Right ventricle myocardium superior (tissue), 1 donor: ENCODE measurements around the gene SDHA. TPM values are rescaled to one million over a fixed set of nuclear protein-coding genes. Genes with fewer than 3 reads are reported as not detected.
A peak's percentile ranks its signal among the peaks of the same experiment; 100 is the strongest.
"Not testable (repeated sequence)": the region's sequence is repeated elsewhere in the genome, so short reads cannot be mapped to it uniquely, and the experiment has no call there.

Experiments
- ATAC-seq: fragments of 200-7000 bp; cut with Tn5 transposase; one replicate; pipeline ENCODE4 v1.9.1; 2020; ENCODE audit warnings: mild to moderate bottlenecking; ENCODE audit not compliant: poor library complexity
- DNase-seq: peaks from one replicate; pipeline ENCODE4 v3.0.0-alpha.2; 2020
- intact Hi-C: fragments of 100-400 bp; cut with DNase I; formaldehyde crosslinking; loops from one replicate; pipeline ENCODE4 v1.11.2; 2022
- total RNA-seq: library from RNA; stranded (reverse); fragmentation: NEBNext Ultra II Directional; extraction: Animal tissue kit (Norgen Biotek cat#: 25700); gene quantifications from one replicate; pipeline ENCODE4 v1.2.1, GENCODE V29; 2021
- donor health status: DM: no; HTN: yes; CAD: no; lungs with severe emphysema.

The SDHA gene
- total RNA-seq, 1 donor from 2014 or later: 837 TPM

DNA sequence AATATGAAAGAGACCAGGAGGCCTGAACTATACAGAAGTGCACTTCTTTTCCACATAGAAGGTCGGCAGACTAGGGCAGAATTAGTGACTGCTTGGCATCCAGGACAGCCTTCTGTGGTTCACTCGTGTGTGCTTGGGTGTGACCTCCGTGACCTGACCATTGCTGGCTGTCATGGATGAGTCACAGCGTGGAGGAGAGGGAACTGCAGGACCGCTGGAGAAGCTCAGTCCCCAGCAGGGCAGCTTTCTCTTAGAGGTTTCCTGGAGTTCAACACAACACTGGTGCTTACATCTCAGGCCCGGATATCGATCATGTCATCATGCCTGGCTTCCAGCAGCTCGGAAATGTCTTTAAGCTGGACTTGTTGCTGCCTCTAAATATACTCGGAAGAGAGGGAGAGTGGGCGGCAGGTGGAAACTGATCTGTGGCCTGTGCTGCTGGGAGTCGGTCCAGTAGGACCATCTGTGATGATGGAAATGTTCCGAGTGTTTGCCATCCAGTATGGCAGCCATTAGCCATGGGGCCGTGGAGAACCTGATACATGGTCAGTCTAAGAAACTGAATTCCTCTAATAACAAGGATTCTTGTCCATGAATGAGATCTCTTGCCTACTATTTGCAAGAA lies 23.0 kb downstream of the SDHA start:
- DNase-seq, intact Hi-C loops: not testable (repeated sequence)
- ATAC-seq: peak; percentile 61

GRCh38 chr5:243683-244367 lies 25.7 kb downstream of the SDHA start:
- ATAC-seq, intact Hi-C loops, DNase-seq: not testable (repeated sequence)

DNA sequence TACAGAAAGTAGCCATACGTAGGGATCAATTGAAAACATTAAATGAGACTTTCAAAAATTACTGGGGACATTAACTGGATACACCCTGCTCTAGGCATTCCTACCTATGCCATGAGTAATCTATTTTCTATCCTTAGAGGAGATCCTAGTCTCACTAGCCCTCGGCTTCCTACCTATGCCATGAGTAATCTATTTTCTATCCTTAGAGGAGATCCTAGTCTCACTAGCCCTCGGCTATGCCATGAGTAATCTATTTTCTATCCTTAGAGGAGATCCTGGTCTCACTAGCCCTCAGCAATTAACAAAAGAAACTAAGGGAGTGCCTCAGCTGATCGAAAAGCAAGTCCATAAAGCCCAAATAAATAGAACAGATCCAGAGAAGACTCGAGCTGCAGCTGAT lies 27.6 kb downstream of the SDHA start:
- intact Hi-C loops, ATAC-seq, DNase-seq: not testable (repeated sequence)

- peak; percentile 39 for ATAC-seq
- intact Hi-C loops: not testable (repeated sequence)
These were observed 32.3 kb downstream of the SDHA start for GRCh38 chr5:250396-250795.

DNA sequence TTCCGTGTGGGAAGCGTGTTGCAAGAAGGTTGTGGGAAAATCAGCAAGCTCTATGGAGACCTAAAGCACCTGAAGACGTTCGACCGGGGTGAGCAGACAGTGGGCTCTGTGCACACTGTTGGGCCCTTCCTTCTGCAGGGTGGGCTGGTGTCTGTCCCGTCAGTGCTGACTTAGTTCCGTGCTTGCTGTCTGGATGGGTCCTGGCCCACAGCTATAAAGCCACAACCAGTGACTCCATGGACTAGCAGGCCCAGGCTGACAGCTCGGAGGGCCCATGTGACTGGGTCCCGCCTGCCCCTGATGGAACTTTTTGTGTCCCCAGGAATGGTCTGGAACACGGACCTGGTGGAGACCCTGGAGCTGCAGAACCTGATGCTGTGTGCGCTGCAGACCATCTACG lies 32.9 kb downstream of the SDHA start:
- intact Hi-C loops, DNase-seq: not testable (repeated sequence)
- peak; percentile 19 for ATAC-seq

More at GRCh38 chr5:250396-250795, 32.3 kb downstream of the SDHA start:
- DNase-seq: not testable (repeated sequence)

DNA sequence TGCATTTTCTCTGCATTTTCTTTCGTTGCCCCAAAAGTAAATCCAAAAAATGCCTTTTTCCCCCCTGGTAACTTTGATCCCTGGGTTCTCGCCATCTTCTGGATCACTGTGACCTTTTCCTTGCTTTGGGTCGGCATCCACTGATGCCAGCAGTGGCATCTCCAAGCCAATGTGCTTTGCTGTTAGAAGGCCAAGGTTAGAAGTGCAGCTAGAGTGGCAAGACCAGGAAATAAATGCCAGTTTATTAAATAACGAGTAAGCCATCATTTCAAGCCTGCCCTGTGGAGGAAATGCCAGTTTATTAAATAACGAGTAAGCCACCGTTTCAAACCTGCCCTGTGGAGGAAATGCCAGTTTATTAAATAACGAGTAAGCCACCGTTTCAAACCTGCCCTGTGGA lies 33.4 kb downstream of the SDHA start:
- ATAC-seq, intact Hi-C loops, DNase-seq: not testable (repeated sequence)

GRCh38 chr5:251975-252374 lies 33.9 kb downstream of the SDHA start:
- intact Hi-C loops, ATAC-seq, DNase-seq: not testable (repeated sequence)

GRCh38 chr5:252546-252945 lies 34.4 kb downstream of the SDHA start:
- DNase-seq: no peak
- intact Hi-C loops: no loop called here

DNA sequence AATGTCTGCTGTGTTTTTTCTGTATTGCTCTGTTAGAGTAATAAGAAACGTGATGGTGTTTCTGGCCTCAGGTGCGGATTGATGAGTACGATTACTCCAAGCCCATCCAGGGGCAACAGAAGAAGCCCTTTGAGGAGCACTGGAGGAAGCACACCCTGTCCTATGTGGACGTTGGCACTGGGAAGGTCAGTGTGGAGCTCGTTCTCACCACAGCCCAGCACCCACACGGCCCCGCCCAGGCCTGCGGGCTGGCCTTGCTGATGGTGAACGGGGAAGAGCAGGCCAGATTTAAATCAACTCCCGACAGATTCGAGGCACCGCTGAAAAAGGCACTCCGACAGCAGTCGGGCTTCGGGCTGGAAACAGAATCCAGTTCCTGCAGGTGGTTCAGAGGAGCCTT lies 36.2 kb downstream of the SDHA start:
- ATAC-seq, DNase-seq, intact Hi-C loops: not testable (repeated sequence)

More at GRCh38 chr5:252546-252945, 34.4 kb downstream of the SDHA start:
- ATAC-seq: no peak

DNA sequence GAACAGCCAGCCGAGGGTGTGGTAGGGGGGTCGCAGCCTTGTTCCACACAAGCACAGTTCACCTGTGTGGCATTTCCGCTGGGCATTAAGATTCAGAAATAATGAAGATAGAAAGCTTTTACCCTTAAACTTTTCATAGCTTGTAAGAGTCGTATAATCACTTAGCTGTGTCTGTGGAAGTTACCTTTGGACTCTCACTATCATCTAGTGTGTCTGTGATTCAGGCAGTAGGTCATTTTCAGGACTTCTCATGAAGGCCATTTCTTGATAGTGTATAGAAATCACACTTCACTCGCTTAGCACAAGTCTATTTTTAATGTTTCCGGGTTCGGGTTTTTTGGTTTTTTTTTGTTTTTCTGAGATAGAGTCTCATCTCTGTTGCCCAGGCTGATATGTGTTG lies 37.0 kb downstream of the SDHA start:
- intact Hi-C loops, DNase-seq, ATAC-seq: not testable (repeated sequence)

GRCh38 chr5:256347-256746 lies 38.2 kb downstream of the SDHA start:
- ATAC-seq: peak; percentile 93

DNA sequence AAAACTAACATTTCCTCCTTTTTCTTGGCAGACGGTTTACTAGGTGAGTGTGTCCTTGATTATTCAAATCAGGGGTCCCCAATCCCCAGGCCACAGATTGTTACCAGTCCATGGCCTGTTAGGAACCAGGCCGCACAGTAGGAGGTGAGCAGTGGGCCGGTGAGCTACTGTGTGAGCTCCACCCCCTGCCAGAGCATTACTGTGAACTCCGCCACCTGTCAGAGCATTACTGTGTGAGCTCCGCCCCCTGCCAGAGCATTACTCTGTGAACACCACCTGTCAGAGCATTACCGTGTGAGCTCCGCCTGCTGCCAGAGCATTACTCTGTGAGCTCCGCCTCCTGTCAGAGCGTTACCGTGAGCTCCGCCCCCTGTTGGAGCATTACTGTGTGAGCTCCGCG lies 39.0 kb downstream of the SDHA start:
- intact Hi-C loops: no loop called here
- peak; percentile 54 for ATAC-seq

More at GRCh38 chr5:256347-256746, 38.2 kb downstream of the SDHA start:
- DNase-seq: peak; percentile 63
- intact Hi-C loops: not testable (repeated sequence)

GRCh38 chr5:263275-263974 lies 45.3 kb downstream of the SDHA start:
- intact Hi-C loops: not testable (repeated sequence)
- ATAC-seq: peak; percentile 92

More for the DNA sequence above, 39.0 kb downstream of the SDHA start:
- DNase-seq: no peak

DNA sequence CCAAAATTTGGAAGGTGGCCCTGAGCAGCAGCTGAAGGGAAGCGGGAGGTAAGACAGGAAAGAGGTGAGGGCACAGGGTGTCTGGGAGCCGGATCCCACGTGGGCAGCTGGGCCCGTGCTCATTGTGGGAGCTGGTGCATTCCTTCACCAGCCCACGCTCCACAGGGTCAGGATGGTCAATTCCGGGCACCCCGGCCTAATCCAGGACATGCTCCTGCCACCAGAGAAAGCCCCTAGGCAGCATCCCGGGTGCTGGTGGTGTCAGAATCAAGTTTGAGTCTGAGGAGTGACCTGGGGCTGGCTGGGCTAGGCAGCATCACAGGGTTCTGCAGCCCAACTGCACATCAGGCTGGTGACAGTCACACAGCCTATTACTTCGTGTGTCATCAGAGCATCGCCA lies 46.2 kb downstream of the SDHA start:
- DNase-seq (no peak), ATAC-seq (peak; percentile 13)
- intact Hi-C loops: no loop called here

More at GRCh38 chr5:263275-263974, 45.3 kb downstream of the SDHA start:
- DNase-seq: not testable (repeated sequence)

GRCh38 chr5:266311-267026 lies 48.3 kb downstream of the SDHA start:
- intact Hi-C loops, ATAC-seq, DNase-seq: not testable (repeated sequence)

DNA sequence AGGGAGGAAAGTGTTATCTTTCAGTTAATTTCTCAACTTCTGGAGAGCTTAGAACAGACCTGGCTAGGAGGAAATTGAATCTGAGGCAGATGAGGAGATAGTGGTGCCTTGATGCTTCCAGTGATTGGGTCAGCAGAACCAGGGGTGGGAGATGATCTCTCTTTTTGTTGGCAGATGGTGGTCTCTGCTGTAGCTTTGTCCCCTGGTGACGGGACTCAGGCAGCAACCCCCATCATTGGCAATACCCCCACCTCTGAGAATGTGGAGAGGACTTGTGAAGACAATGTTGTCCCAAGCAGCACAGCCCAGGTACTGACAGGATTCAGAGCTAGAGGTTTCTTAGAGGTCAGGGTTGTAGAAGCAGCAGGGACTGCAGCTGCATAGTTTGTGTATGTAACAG lies 49.6 kb downstream of the SDHA start:
- DNase-seq (no peak), ATAC-seq (no peak)
- intact Hi-C loops: no loop called here

DNA sequence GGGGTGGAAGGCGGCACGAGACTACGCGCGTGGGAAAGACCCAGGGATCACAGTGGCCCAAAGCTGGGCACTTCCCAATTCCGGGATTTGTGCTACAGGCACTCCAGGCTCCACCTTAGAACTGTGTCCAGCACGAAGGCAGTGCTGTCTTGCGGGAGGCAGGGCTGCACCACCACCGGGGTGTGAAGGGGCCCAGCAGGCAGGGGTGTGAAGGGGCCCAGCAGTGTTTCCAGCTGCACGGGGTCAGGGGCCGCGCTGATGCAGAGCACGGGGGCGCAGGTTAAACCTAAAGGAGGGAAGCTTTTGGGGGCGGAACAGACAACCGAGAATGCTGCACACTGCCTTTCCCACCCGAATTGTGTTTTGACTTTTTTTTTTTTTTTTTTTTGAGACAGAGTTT lies 52.2 kb downstream of the SDHA start:
- DNase-seq (no peak), ATAC-seq (peak; percentile 2)
- intact Hi-C loops: no loop called here

DNA sequence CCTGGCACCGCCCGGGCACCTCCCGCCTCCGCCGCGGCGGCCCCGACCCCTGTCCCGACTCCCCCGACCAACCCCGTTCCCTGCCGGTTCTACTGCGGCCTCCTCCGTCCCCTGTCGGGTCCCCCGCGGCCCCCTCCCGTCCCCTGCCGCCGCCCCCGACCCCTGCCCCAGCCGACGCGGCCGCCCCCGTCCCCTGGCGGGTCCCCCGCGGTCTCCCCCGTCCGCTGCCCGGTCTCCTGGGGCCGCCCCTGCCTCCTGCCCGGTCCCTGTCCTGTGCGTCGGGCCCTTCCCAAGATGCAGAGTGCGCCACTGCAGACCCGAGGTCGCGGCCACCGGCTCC lies 53.7 kb downstream of the SDHA start:
- DNase-seq, intact Hi-C loops, ATAC-seq: not testable (repeated sequence)

DNA sequence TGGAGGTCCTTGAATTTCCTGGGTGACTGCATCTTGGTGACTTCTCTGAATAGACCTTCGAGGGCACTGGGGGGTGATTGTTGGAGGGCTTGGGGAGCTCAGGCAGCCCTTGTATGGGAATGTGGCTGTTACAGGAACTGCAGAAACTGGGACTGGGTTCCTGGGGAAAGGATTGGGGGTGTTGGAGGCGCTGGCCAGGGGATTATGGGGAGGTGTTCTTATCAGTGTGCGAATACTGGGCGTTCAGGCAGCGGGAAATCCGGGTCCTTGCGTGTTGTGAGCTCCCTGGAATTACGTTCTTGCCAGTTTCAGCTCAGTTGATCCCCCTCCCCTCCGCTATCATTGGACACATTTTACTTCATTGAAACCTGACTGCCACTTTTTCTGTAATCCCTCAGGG lies 55.0 kb downstream of the SDHA start:
- DNase-seq, intact Hi-C loops, ATAC-seq: not testable (repeated sequence)
